CD1c-positive myeloid dendritic cell (primary cell): ENCODE measurements around the gene PCDHB4.
"Not testable (repeated sequence)": the region's sequence is repeated elsewhere in the genome, so short reads cannot be mapped to it uniquely, and the experiment has no call there.

ENCODE experiments used
- DNase-seq: peaks from one replicate; pipeline ENCODE4 v3.0.0-alpha.2; 2016; ENCODE audit errors: extremely low spot score

PCDHB4 gene

DNA sequence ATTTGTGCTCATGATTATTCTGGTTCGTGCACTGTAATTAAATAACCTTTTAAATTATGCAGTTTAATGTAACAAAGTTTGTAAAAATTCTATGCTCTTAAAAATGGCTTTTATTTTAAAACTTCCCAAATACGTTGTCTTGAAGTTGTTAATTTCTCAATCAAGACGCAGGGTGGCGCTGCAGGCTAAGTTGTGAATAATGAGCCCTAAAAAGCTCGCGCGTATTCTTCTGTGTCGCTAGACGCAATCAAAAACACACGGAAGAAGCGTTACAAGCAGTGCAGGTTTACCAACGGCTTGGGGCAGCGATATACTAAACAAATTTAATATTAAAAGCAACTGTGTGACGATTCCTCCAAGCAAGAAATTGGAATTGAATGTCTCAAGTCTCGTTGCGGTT lies at the start of gene PCDHB4:
TSS of gene PCDHB4 (plus strand) at position 256 of the 400 bp plus-strand sequence. CDS start 181 bp downstream, outside the sequence.
- no peak for DNase-seq

- no peak for DNase-seq
Observed at GRCh38 chr5:141077826-141078225, 43.8 kb upstream of the PCDHB4 start.

- DNase-seq, result no peak
Observed at GRCh38 chr5:141082228-141082627, 39.4 kb upstream of the PCDHB4 start.

DNA sequence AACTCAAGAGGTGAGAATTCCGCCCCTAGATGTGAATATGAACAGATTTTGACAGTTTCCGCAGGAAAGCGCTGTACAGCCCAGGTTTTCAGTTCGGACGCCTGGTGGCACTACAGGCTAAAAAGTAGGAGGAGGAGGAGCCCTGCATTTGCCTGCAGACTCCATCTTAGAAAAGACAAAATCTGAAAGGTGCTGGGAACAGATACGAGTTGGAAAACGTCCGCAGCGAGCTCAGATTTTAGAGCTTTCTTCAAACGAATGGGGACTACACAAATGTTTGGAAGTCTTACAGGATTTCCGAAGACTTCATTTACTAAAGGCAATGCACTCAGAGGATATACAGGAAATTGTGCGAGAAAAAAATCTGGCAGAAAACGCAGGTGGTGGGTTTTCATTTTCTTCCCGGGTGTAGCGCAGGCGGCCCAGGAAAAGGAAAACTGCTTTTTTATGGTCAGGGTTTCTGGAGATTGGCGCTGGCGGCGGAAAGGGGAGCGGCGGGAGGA lies 37.1 kb upstream of the PCDHB4 start:
- no peak for DNase-seq

- no peak for DNase-seq
Observed at GRCh38 chr5:141094481-141095262, 26.9 kb upstream of the PCDHB4 start, which contains the start of gene PCDHB2. TSS of gene PCDHB2 (plus strand) at chr5:141094615. CDS start at chr5:141094791, 176 bp downstream.

DNA sequence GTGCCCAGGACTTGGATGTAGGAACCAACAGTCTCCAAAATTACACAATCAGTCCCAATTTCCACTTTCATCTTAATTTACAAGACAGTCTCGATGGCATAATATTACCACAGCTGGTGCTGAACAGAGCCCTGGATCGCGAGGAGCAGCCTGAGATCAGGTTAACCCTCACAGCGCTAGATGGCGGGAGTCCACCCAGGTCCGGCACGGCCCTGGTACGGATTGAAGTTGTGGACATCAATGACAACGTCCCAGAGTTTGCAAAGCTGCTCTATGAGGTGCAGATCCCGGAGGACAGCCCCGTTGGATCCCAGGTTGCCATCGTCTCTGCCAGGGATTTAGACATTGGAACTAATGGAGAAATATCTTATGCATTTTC lies 26.4 kb upstream of the PCDHB4 start:
- DNase-seq, result no peak

DNA sequence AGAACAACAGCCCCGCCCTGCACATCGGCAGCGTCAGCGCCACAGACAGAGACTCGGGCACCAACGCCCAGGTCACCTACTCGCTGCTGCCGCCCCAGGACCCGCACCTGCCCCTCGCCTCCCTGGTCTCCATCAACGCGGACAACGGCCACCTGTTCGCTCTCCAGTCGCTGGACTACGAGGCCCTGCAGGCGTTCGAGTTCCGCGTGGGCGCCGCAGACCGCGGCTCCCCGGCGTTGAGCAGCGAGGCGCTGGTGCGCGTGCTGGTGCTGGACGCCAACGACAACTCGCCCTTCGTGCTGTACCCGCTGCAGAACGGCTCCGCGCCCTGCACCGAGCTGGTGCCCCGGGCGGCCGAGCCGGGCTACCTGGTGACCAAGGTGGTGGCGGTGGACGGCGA lies 25.4 kb upstream of the PCDHB4 start:
- not testable (repeated sequence) for DNase-seq

GRCh38 chr5:141096586-141096985 lies 25.0 kb upstream of the PCDHB4 start:
- DNase-seq, result not testable (repeated sequence)

DNA sequence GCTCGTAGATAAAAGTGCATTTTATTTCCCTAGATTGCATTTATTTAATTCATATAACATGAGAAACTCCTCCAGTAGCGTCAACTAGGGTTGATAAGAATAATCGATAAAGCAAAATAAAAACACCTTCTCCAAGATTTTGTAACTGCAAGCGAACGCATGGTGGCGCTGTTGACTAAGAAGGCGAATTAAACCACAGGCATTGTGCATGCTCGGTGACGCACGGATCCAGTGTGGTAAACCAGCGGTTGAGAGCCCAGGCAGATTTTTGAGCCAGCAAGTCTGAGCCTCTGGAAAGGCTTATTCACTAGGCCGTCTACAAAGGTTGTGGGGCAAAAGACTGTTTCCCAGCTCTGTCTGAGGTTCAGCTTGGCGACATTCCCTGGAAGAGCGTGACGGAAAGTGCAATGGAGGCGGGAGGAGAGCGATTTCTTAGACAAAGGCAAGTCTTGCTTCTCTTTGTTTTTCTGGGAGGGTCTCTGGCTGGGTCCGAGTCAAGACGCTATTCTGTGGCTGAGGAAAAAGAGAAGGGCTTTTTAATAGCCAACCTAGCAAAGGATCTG lies 21.3 kb upstream of the PCDHB4 start, which contains the start of gene PCDHB3:
TSS of gene PCDHB3 (plus strand) at position 231 of the 563 bp plus-strand sequence. CDS start at position 408, 177 bp downstream.
- DNase-seq, result no peak

DNA sequence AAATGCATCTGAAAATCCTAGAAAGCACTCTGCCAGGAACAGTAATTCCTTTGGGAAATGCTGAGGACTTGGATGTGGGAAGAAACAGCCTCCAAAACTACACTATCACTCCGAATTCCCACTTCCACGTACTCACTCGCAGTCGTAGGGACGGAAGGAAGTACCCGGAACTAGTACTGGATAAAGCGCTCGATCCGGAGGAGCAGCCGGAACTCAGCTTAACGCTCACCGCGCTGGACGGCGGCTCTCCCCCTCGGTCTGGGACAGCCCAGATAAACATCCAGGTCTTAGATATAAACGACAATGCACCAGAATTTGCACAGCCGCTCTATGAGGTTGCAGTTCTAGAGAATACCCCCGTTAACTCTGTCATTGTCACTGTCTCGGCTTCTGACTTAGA lies 20.6 kb upstream of the PCDHB4 start:
- no peak for DNase-seq

GRCh38 chr5:141102070-141102469 lies 19.5 kb upstream of the PCDHB4 start:
- DNase-seq, result not testable (repeated sequence)

DNA sequence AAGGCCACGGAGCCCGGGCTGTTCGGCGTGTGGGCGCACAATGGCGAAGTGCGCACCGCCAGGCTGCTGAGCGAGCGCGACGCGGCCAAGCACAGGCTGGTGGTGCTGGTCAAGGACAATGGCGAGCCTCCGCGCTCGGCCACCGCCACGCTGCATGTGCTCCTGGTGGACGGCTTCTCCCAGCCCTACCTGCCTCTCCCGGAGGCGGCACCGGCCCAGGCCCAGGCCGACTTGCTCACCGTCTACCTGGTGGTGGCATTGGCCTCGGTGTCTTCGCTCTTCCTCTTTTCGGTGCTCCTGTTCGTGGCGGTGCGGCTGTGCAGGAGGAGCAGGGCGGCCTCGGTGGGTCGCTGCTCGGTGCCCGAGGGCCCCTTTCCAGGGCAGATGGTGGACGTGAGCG lies 19.1 kb upstream of the PCDHB4 start:
- DNase-seq, result not testable (repeated sequence)

GRCh38 chr5:141105350-141105749 lies 16.3 kb upstream of the PCDHB4 start:
- DNase-seq, result no peak

- no peak for DNase-seq
Observed at GRCh38 chr5:141119250-141119649, 2.4 kb upstream of the PCDHB4 start.

DNA sequence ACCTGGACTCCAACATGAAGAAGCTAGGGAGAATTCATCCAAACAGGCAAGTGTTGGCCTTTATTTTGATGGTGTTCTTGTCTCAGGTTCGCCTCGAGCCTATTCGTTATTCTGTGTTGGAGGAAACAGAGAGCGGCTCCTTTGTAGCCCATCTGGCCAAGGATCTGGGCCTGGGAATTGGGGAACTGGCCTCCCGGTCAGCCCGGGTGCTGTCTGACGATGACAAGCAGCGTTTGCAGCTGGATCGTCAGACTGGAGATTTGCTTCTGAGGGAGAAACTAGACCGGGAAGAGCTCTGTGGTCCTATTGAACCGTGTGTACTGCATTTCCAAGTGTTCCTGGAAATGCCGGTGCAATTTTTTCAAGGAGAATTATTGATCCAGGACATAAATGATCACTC lies 367 bp downstream of the PCDHB4 start:
- DNase-seq, result no peak

GRCh38 chr5:141123396-141124135 lies 1.9 kb downstream of the PCDHB4 start:
- not testable (repeated sequence) for DNase-seq

DNA sequence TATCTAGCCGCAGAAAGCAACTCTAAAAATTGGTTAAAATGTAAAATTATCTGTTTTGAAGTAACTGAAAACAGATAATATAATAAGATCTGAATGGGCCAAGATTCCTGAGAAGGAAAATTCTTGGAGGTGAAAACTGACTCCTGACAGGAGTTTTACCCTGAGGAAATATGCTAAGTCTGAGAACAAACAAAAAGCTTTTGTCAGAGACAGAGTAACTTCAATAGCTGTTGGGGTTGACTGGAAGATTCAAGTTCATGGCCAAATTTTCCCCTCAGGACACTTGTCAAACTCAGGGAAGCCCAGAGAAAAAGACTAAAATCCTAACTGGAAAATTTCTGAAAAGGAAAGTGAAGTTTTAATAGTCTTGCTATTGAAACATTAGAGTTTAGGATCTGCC lies 5.7 kb downstream of the PCDHB4 start:
- no peak for DNase-seq

DNA sequence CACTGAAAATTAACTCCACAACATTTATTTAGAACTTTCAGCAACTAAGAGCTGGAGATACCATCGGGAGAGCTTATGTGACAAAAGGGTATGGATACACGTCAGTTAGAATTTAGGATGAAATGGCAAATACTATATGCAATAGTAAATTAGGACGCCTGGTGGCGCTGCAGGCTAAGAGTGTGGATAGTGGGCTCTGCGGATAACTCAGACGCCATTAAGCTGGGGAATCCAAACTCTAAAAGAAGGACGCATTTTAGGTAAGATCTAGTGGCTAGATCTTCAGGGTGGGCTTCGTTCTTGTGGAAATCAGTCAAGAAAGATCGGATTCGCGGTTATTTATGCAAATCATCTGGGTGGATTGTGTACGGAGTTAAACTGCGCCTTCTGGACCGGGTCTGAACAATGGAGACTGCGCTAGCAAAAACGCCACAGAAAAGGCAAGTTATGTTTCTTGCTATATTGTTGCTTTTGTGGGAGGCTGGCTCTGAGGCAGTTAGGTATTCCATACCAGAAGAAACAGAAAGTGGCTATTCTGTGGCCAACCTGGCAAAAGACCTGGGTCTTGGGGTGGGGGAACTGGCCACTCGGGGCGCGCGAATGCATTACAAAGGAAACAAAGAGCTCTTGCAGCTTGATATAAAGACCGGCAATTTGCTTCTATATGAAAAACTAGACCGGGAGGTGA lies 13.6 kb downstream of the PCDHB4 start, which contains the start of gene PCDHB5:
TSS of gene PCDHB5 (plus strand) at position 177 of the 688 bp plus-strand sequence. CDS start at position 406, 229 bp downstream.
- DNase-seq, result no peak

DNA sequence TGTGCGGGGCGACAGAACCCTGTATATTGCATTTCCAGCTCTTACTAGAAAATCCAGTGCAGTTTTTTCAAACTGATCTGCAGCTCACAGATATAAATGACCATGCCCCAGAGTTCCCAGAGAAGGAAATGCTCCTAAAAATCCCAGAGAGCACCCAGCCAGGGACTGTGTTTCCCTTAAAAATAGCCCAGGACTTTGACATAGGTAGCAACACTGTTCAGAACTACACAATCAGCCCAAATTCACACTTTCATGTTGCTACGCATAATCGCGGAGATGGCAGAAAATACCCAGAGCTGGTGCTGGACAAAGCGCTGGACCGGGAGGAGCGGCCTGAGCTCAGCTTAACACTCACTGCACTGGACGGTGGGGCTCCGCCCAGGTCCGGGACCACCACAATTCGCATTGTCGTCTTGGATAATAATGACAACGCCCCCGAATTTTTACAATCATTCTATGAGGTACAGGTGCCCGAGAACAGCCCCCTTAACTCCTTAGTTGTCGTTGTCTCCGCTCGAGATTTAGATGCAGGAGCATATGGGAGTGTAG lies 14.2 kb downstream of the PCDHB4 start:
- DNase-seq, result no peak

DNA sequence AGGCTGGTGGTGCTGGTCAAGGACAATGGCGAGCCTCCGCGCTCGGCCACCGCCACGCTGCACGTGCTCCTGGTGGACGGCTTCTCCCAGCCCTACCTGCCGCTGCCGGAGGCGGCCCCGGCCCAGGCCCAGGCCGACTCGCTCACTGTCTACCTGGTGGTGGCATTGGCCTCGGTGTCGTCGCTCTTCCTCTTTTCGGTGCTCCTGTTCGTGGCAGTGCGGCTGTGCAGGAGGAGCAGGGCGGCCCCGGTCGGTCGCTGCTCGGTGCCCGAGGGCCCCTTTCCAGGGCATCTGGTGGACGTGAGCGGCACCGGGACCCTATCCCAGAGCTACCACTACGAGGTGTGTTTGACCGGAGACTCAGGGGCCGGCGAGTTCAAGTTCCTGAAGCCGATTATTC lies 15.7 kb downstream of the PCDHB4 start:
- not testable (repeated sequence) for DNase-seq

GRCh38 chr5:141149812-141150211 lies 28.2 kb downstream of the PCDHB4 start, which contains the start of gene PCDHB6:
TSS of gene PCDHB6 (plus strand) at chr5:141150057. CDS start at chr5:141150258, 201 bp downstream.
- DNase-seq, result no peak
